ENCODE data around the gene HNF1A. TPM values are rescaled to one million over a fixed set of nuclear protein-coding genes. Genes with fewer than 3 reads are reported as not detected.

HNF1A gene
- total and polyA plus RNA-seq, 2 of the 13 experiments (the other 11 are each of a cell fraction or from before 2014, with no cell fraction given) = 13.4 to 34.7 TPM

DNA sequence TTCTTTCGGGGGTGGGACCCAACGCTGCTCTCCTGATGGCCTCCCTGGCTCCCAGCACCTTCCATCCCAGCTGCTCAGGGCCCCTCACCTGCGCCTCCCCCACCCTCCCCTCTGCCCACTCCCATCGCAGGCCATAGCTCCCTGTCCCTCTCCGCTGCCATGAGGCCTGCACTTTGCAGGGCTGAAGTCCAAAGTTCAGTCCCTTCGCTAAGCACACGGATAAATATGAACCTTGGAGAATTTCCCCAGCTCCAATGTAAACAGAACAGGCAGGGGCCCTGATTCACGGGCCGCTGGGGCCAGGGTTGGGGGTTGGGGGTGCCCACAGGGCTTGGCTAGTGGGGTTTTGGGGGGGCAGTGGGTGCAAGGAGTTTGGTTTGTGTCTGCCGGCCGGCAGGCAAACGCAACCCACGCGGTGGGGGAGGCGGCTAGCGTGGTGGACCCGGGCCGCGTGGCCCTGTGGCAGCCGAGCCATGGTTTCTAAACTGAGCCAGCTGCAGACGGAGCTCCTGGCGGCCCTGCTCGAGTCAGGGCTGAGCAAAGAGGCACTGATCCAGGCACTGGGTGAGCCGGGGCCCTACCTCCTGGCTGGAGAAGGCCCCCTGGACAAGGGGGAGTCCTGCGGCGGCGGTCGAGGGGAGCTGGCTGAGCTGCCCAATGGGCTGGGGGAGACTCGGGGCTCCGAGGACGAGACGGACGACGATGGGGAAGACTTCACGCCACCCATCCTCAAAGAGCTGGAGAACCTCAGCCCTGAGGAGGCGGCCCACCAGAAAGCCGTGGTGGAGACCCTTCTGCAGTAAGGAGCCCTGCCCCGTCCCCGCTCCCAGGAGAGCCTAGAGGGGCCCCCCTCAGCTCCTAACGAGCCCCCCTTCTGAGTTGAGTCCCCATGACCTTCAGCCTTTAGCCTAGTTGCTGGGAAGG lies at the start of gene HNF1A (continued):
- TF ChIP-seq ZNF543 (CRISPR knock-in tag; IDR thresholded peaks at IDR 0.05) (no peak; the same call in 1 of the 2 replicates), FOXM1 (CRISPR knock-in tag; IDR thresholded peaks at IDR 0.05) (no peak), SIN3B (IDR thresholded peaks at IDR 0.05; ENCODE audit: low read length) (no peak), ZNF30 (CRISPR knock-in tag; IDR thresholded peaks at IDR 0.05) (no peak), GATAD1 (CRISPR knock-in tag; IDR thresholded peaks at IDR 0.05) (peak; percentile 56; the same call in 1 of the 2 replicates), CHD4 (IDR thresholded peaks at IDR 0.05; ENCODE audit: borderline replicate concordance, low read length) (no peak), ZBTB4 (CRISPR knock-in tag; IDR thresholded peaks at IDR 0.05; ENCODE audit: borderline replicate concordance) (0 out of 2 replicates have a peak, but pooled peaks have one; percentile 26), ZNF672 (CRISPR knock-in tag; IDR thresholded peaks at IDR 0.05) (no peak), RARG (CRISPR knock-in tag; IDR thresholded peaks at IDR 0.05; ENCODE audit: low read depth) (no peak), KLF9 (CRISPR knock-in tag; IDR thresholded peaks at IDR 0.05; ENCODE audit: low read depth) (no peak), MTF2 (CRISPR knock-in tag; IDR thresholded peaks at IDR 0.05; ENCODE audit: borderline replicate concordance) (no peak), EED (CRISPR knock-in tag; IDR thresholded peaks at IDR 0.05) (0 out of 2 replicates have a peak, but pooled peaks have one; percentile 2), ATAD3A (CRISPR knock-in tag; IDR thresholded peaks at IDR 0.05) (no peak), MEIS2 (CRISPR knock-in tag; IDR thresholded peaks at IDR 0.05) (peak; percentile 73; the same call in 1 of the 2 replicates), TBL1XR1 (IDR thresholded peaks at IDR 0.05; ENCODE audit: borderline replicate concordance, low read length, partially characterized antibody) (peak; percentile 64), CBX2 (IDR thresholded peaks at IDR 0.05; ENCODE audit: low read depth, low read length) (no peak; the same call in 1 of the 2 replicates), CBX2 (CRISPR knock-in tag; IDR thresholded peaks at IDR 0.05; ENCODE audit: low read depth) (no peak), TERF1 (CRISPR knock-in tag; IDR thresholded peaks at IDR 0.05) (no peak), RCOR2 (CRISPR knock-in tag; IDR thresholded peaks at IDR 0.05) (peak; percentile 74; the same call in 1 of the 2 replicates), SPEN (CRISPR knock-in tag; IDR thresholded peaks at IDR 0.05; ENCODE audit: low read depth) (peak; percentile 92), ZSCAN12 (CRISPR knock-in tag; IDR thresholded peaks at IDR 0.05) (no peak), SNRNP70 (IDR thresholded peaks at IDR 0.05; ENCODE audit: low read depth, low read length) (no peak), HOXA5 (CRISPR knock-in tag; IDR thresholded peaks at IDR 0.05) (peak; percentile 36; the same call in 1 of the 2 replicates), ZNF784 (CRISPR knock-in tag; IDR thresholded peaks at IDR 0.05; ENCODE audit: borderline replicate concordance) (peak; percentile 72; the same call in 1 of the 2 replicates)
- TF ChIP-seq, protein P1, sequence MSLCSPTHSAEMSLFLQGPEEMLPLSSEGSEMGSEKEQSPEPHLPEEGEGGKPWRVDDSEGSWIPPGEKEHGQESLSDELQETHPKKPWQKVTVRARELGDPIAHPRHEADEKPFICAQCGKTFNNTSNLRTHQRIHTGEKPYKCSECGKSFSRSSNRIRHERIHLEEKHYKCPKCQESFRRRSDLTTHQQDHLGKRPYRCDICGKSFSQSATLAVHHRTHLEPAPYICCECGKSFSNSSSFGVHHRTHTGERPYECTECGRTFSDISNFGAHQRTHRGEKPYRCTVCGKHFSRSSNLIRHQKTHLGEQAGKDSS (CRISPR knock-in tag; IDR thresholded peaks at IDR 0.05; ENCODE audit: borderline replicate concordance, low read depth) = peak; percentile 67; the same call in 1 of the 2 replicates

All from HepG2 (cell line).